ENCODE results near the gene CHEK2. TPM values are rescaled to one million over a fixed set of nuclear protein-coding genes. Genes with fewer than 3 reads are reported as not detected.
"Not testable (repeated sequence)": the region's sequence is repeated elsewhere in the genome, so short reads cannot be mapped to it uniquely, and the experiment has no call there.

CHEK2 gene
- total RNA-seq, 2 donors from 2014 or later: 9.0 to 16.0 TPM

- ATAC-seq (no peak), DNase-seq (no peak)
- intact Hi-C loops (cut with DNase I, micrococcal nuclease): no loop called here
Observed at GRCh38 chr22:28710107-28710506, 31.5 kb downstream of the CHEK2 start.

- ATAC-seq (no peak), DNase-seq (no peak)
- intact Hi-C loops (cut with DNase I, micrococcal nuclease): no loop called here
Observed at GRCh38 chr22:28706845-28707244, 34.8 kb downstream of the CHEK2 start.

DNA sequence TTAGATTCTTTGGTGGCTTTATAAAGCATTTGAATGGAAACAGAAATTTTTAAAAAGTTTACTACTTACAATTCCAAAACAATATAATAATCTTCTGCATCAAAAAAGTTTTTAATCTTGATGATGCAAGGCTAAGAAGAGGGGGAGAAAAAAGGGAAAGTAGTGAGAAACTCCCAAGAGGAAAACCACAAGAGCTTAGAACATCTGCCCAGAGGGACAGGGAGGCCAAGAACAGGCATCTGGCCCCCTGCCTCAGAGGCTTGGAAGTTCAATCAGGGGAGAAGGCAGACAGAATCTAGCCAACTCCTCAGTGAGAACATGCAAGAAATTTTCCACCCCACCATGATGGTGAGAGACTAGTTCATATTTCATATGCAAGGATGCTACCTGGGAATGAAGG is 38.2 kb downstream of the CHEK2 start:
- intact Hi-C loops (cut with DNase I, micrococcal nuclease): no loop called here

GRCh38 chr22:28702891-28703290 is 38.7 kb downstream of the CHEK2 start:
- intact Hi-C loops (cut with DNase I, micrococcal nuclease): no loop called here
- no peak for DNase-seq
- no peak for ATAC-seq

More for the DNA sequence above, 38.2 kb downstream of the CHEK2 start:
- ATAC-seq: no peak
- no peak for DNase-seq

DNA sequence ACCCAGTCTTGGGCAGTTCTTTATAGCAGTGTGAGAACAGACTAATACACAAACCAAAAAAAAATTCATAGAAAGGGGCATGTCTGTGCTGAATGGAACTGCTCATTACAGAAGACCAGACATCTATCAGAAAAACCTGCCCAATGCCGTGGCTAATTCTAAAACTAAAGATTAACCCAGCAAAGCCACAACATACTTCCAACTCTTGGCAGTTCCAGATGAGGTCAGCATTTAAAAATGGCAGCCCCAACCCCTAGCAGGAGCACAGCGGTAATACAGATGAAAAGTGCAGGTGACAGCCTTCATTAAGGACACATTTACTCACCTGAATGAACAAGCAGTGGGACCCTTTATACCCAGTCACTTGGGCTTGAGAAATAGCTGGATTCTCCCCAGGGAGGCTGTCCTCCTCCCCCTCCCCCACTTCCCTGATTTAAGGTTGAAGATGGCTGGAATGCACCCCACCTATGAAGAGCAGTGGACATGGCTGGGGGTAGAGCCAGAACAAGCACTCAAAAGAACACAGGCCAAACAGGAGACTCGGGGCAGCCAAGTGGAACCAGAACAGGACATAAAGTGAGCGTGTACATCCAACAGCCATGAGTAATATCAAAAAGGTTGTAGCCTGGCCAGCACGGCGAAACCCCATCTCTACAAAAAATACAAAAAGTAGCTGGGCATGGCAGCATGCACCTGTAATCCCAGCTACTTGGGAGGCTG is 48.4 kb downstream of the CHEK2 start:
- ATAC-seq; DNase-seq; intact Hi-C loops (cut with DNase I, micrococcal nuclease): not testable (repeated sequence)

- DNase-seq; intact Hi-C loops (cut with DNase I, micrococcal nuclease); ATAC-seq: not testable (repeated sequence)
Observed at GRCh38 chr22:28689796-28690195, 51.8 kb downstream of the CHEK2 start.

GRCh38 chr22:28682966-28683365 is 58.7 kb downstream of the CHEK2 start:
- intact Hi-C loops (cut with DNase I, micrococcal nuclease); ATAC-seq: not testable (repeated sequence)

DNA sequence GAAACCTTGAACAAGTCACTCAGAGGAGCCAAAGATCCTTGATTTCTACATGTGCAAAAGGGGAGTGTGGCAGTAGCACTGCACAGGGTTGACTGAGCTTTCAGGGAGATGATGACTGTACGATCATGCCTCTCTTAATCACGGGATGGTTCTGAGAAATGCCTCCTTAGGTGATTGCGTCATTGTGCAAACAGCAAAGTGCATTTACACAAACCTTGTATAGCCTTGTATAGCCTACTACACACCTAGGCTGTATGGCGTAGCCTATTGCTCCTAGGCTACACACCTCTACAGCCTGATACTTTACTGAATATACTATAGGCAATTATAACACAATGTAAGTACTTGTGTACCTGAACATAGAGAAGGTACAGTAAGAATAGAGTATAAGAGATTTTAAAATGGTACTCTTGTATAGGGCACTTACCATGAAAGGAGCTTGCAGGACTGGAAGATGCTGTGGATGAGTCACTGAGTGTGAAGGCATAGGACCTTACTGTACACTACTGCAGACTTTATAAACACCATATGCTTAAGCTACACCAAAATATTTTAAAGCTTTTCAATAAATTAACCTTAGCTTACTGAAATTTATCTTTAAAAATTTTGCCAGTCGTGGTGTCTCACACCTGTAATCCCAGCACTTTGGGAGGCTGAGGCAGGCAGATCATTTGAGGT is 60.7 kb downstream of the CHEK2 start:
- intact Hi-C loops (cut with DNase I, micrococcal nuclease); DNase-seq; ATAC-seq: not testable (repeated sequence)

More at GRCh38 chr22:28682966-28683365, 58.7 kb downstream of the CHEK2 start:
- not testable (repeated sequence) for DNase-seq

GRCh38 chr22:28679611-28680287 is 61.9 kb downstream of the CHEK2 start, which contains the start of gene TTC28:
Gene TTC28 (minus strand): TSS chr22:28679840. CDS start chr22:28679723, 117 bp downstream.
- ATAC-seq; intact Hi-C loops (cut with DNase I, micrococcal nuclease): not testable (repeated sequence)

GRCh38 chr22:28678778-28679610 is 62.6 kb downstream of the CHEK2 start:
- intact Hi-C loops (cut with DNase I, micrococcal nuclease); ATAC-seq: not testable (repeated sequence)

More at GRCh38 chr22:28679611-28680287, 61.9 kb downstream of the CHEK2 start, which contains the start of gene TTC28:
- DNase-seq: peak; percentile 50 to 74

DNA sequence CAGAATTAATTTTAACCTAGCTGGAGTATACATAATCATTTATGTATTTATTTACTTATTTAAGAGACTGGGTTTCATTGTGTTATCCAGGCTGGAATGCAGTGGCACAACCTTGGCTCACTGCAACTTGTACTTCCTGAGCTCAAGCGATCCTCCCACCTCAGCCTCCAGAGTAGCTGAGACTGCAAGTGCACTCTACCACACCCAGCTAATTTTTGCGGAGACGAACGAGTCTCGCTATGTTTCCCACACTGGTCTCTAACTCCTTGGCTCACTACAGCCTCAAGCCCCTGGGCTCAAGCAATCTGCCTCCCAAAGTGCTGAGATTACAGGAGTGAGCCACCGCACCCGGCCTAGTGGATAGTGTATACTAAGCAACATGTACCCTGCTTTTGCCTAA is 63.5 kb downstream of the CHEK2 start:
- ATAC-seq; DNase-seq; intact Hi-C loops (cut with DNase I, micrococcal nuclease): not testable (repeated sequence)

More at GRCh38 chr22:28678778-28679610, 62.6 kb downstream of the CHEK2 start:
- peak; percentile 27 to 29 for DNase-seq

GRCh38 chr22:28674121-28674563 is 67.5 kb downstream of the CHEK2 start:
- DNase-seq: no peak
- intact Hi-C loops (cut with DNase I, micrococcal nuclease): no loop called here
- no peak for ATAC-seq

DNA sequence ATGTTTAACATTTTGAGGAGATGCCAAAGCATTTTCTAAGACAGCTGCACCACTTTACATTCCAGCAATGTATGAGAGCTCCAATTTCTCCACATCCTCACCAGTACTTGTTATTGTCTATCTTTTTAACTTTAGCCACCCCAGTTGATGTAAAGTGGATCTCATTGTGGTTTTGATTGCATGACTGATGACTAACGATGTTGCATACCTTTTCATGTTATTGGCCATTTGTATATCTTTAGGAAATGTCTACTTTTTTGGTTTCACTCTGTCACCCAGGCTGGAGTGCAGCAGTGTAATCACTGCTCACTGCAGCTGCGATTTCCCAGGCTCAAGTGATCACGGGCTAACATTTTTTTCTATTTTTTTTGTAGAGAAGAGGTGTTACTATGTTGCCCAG is 70.9 kb downstream of the CHEK2 start:
- no peak for ATAC-seq
- DNase-seq: no peak
- intact Hi-C loops (cut with DNase I, micrococcal nuclease): no loop called here

DNA sequence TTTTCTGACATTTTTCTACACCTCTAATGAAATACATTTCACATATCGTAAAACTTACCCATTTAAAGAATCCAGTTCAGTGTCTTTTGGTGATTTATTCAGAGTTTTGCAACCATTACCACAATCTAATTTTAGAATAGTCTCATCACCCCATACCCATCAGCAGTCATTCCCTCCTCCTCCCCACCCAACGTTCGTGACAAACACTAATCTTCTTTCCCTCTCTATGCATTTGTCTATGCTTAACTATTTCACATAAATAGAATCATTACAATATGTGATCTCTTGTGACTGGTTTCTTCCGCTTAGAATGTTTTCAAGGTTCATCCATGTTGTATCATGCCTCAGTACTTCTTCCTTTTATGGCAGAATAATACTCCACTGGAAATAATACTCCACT is 71.5 kb downstream of the CHEK2 start:
- intact Hi-C loops (cut with DNase I, micrococcal nuclease): no loop called here
- no peak for ATAC-seq
- no peak for DNase-seq

GRCh38 chr22:28669387-28669786 is 72.2 kb downstream of the CHEK2 start:
- ATAC-seq (no peak), DNase-seq (no peak)
- intact Hi-C loops (cut with DNase I, micrococcal nuclease): no loop called here

DNA sequence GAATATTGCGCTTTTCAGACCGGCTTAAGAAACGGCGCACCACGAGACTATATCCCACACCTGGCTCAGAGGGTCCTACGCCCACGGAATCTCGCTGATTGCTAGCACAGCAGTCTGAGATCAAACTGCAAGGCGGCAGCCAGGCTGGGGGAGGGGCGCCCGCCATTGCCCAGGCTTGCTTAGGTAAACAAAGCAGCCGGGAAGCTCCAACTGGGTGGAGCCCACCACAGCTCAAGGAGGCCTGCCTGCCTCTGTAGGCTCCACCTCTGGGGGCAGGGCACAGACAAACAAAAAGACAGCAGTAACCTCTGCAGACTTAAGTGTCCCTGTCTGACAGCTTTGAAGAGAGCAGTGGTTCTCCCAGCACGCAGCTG is 78.1 kb downstream of the CHEK2 start:
- intact Hi-C loops (cut with DNase I, micrococcal nuclease); ATAC-seq; DNase-seq: not testable (repeated sequence)

DNA sequence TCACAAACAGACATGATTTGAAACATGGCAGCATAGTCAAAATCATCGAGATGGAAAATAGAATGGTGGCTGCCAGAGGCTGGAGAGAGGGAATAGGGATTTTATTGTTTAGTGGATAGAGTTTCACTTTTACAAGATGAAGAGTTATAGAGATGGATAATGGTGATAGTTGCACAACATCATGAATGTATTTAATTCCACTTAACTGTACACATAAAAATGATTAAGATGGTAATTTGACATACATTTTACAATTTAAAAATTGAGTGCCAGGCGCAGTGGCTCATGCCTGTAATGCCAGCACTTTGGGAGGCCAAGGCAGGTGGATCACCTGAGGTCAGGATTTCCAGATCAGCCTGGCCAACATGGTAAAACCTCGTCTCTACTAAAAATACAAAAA is 83.2 kb downstream of the CHEK2 start:
- intact Hi-C loops (cut with DNase I, micrococcal nuclease): no loop called here
- ATAC-seq (no peak), DNase-seq (no peak)

GRCh38 chr22:28656181-28656580 is 85.4 kb downstream of the CHEK2 start:
- intact Hi-C loops (cut with DNase I, micrococcal nuclease): no loop called here
- DNase-seq (no peak), ATAC-seq (no peak)

DNA sequence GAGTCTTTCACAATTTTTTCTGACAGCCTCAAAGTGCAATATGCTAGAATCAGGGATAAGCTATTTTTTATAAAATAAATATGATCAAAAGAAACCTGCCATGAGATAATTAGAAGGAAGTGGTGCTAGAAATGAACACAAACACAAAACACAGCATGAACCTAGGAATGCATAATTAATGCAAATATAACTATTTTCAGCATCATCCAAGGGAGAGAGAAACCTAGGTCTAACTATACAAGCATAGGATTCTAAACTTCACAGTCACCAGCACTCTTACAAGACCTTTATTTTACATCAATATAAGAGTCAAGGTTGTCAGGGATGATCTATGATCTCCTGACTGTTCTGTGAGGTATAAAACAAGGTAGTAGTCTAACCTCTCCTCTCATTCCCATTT is 91.2 kb downstream of the CHEK2 start:
- DNase-seq (no peak), ATAC-seq (no peak)

More for the DNA sequence above, 91.2 kb downstream of the CHEK2 start:
- intact Hi-C loops (cut with DNase I, micrococcal nuclease): no loop called here

Data from left colon (tissue), 2 donors.